Cardiac muscle cell (in vitro differentiated cells and primary cell): ENCODE data around the gene SIMC1. TPM values are rescaled to one million over a fixed set of nuclear protein-coding genes. Genes with fewer than 3 reads are reported as not detected.
"Not testable (repeated sequence)": the region's sequence is repeated elsewhere in the genome, so short reads cannot be mapped to it uniquely, and the experiment has no call there.

Experiments used
- DNase-seq, 2 donors: peaks; one replicate each; pipeline versions ENCODE4 v3.0.0 to v3.0.0-alpha.2; 2010 to 2017; ENCODE audit warnings: low read depth in 1 of 2, low spot score in 1 of 2
- H3K27ac ChIP-seq: fragments of 200-600 bp; sonication (generic); 2 replicates; pipeline ENCODE4 v1.5.1; 2016
- H3K27me3 ChIP-seq: fragments of 200-600 bp; sonication (generic); 2 replicates; pipeline ENCODE4 v1.6.0; 2016; ENCODE audit warnings: control low read depth
- H3K36me3 ChIP-seq: fragments of 200-600 bp; sonication (generic); 2 replicates; pipeline ENCODE4 v1.5.1; 2016; ENCODE audit warnings: control low read depth
- H3K4me1 ChIP-seq: fragments of 200-600 bp; sonication (generic); 2 replicates; pipeline ENCODE4 v1.8.1; 2017; ENCODE audit warnings: low read depth, mild to moderate bottlenecking, mixed run types
- H3K4me3 ChIP-seq: fragments of 200-600 bp; sonication (generic); 2 replicates; pipeline ENCODE4 v1.5.1; 2016; ENCODE audit warnings: mild to moderate bottlenecking
- H3K9me3 ChIP-seq: fragments of 200-600 bp; sonication (generic); 2 replicates; pipeline ENCODE4 v1.5.1; 2017; ENCODE audit warnings: low read depth, mild to moderate bottlenecking, control low read depth
- polyA plus RNA-seq: library from polyadenylated mRNA; unstranded; fragments of >200 nt; fragmentation: Nextera tagmentation; extraction: Ambion mirVana; gene quantifications from 2 replicates; pipeline ENCODE4 v1.2.1, GENCODE V29; 2016
- total RNA-seq: library from RNA; depleted of rRNA; stranded (reverse); fragments of >200 nt; gene quantifications from 2 replicates; pipeline ENCODE4 v1.2.3, GENCODE V29; 2016
- TF ChIP-seq, protein P1 (sequence below): IDR thresholded peaks from 2 replicates; pipeline ENCODE4 v1.5.1; 2012; ENCODE audit warnings: low read depth, mild to moderate bottlenecking, low read length

The SIMC1 gene
- 17.0 and 18.7 TPM in 2 replicates for total RNA-seq
- 21.4 and 33.1 TPM in 2 replicates for polyA plus RNA-seq

DNA sequence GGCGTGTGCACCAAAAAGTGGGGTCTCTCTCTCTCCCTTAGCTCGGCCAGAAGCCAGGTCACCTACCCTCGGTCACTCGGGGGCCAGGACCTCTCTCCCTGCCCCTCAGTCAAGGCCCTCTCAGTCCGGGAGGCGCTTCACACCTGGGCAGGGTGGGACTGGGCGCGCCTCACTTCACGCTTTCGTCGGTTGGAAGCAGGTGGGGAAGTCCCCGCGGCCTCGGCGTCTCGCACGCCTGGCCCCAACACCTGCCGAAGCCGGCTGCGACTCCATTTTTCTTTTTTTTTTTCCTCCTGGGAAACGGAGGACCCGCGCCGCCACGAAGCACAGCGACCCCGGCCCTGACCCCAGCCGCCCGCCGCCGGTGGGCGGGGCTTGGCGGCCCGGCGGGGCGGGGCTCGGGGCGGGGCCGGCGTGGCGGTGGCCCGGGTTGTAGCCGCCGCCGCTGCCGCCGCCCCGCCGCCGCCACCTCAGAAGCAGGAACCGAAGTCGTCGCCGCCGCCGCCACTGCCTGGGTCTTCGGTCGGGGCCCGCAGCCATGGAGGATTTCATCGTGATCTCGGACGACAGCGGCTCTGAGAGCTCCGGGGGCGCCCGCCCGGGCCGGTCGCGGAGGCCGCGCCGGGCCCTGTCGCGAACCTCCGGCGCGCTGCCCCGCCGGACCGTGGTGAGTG lies at the start of gene SIMC1:
SIMC1 (plus strand) TSS at position 454 of the 674 bp plus-strand sequence; CDS start at position 539, 85 bp downstream.
- H3K27ac ChIP-seq, H3K4me1 ChIP-seq, H3K36me3 ChIP-seq, H3K27me3 ChIP-seq, H3K9me3 ChIP-seq: not testable (repeated sequence)
- peak; percentile 9 to 64 for DNase-seq
- peak within 1 kb of the TSS; percentile 39 for H3K4me3 ChIP-seq

DNA sequence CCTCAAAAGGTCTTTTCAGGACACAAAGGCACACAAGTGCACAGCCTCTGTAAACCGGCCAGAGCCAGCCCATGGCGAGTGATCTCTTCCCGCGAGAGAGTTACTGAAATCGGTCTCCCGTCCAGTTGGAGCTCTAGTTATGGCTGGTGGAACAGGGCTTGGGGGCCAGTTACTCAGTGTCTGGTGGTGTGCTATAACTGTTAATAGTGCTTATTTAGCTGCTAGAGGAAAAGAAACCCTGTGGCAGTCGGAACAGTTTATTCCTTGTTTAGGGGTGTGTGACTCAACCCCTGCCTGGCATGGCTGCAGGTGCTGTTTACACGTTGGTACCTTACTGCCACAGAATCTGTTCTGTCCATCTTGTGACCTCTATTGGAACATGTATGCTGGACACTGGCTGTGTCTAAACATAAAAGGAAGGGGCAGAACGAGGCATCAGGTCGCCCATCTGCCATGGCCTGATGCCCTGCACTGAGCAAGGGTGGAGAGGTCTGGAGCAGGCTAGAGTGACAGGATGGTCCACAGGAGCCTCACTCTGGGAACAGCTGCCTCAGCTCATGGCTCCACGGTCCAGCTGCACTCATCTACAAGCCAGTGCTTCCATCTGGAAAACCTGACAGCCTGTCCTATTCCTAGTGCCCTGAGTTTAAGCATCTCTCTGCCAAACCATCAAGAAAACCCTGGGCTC lies 49.6 kb upstream of the SIMC1 start:
- Histone ChIP-seq H3K27ac (no peak overlapping the region), H3K9me3 (no peaks in the 10 kb centered on the region), H3K4me3 (no peak overlapping the region), H3K4me1 (peaks cover 11% of the 10 kb centered on the region), H3K36me3 (no peaks in the 10 kb centered on the region), H3K27me3 (peaks cover 12% of the 10 kb centered on the region)
- TF ChIP-seq, protein P1, sequence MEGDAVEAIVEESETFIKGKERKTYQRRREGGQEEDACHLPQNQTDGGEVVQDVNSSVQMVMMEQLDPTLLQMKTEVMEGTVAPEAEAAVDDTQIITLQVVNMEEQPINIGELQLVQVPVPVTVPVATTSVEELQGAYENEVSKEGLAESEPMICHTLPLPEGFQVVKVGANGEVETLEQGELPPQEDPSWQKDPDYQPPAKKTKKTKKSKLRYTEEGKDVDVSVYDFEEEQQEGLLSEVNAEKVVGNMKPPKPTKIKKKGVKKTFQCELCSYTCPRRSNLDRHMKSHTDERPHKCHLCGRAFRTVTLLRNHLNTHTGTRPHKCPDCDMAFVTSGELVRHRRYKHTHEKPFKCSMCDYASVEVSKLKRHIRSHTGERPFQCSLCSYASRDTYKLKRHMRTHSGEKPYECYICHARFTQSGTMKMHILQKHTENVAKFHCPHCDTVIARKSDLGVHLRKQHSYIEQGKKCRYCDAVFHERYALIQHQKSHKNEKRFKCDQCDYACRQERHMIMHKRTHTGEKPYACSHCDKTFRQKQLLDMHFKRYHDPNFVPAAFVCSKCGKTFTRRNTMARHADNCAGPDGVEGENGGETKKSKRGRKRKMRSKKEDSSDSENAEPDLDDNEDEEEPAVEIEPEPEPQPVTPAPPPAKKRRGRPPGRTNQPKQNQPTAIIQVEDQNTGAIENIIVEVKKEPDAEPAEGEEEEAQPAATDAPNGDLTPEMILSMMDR: no peak
- DNase-seq: no peak

DNA sequence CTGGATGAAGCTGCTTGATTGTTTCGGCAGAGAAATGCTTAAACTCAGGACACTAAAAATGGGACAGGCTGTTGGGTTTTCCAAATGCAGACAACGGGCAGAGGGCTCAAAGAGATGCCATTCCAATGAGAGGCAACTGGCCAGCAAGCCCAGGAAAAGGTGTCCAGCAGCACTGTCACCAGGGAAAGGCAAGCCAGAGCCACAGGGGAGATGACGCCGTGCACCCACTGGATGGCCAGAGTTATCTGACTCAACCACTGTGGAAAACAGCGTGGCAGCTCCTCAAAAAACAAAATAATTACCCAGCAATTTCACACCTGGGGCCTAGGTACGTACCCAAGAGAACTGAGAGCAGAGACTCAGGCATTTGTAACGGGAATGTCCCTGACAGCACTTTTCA lies 48.4 kb upstream of the SIMC1 start:
- Histone ChIP-seq H3K9me3 (no peaks in the 10 kb centered on the region), H3K27me3 (peaks cover 21% of the 10 kb centered on the region)
- no peak for DNase-seq

DNA sequence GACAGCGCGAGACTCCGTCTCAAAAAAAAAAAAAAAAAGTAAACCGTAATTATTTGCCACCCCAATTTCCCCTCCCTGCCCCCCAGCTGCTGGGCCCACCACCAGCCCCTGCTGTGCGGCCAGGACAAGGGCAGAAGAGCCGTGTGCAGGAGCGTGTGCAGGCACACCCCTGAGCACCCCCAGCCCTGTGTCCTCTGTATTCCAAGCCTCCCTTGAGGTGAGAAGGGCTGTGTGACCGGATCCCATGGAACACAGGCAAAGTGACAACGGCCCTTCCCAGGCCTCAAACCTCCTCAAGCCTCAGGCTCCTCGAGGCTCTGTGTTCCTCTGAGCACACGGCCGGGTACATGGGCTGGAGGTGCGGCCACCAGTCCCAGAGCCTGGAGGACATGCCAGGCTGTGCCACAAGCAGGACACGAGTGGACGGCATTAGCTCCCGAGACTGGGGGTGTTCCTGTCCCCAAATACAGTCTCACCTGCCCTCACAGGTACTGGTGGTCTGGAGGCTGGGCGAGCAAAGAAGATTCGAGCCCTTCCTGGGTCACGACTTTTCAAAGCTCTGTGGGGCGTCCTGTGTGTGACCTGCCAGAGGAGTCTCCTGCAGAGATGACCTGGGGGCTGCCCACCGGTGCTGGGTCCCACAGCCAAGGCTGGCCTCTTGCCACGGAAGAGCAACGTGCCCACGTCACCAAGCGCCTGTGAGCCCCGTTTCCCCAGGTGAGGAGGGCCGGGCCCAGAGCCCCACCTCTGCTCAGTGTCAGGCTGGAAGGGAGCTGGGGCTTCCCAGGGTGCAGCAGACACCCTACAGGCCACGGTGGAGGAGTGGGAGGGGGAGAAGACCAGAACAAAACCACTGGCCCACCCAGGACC lies 47.1 kb upstream of the SIMC1 start:
- H3K27ac ChIP-seq: no peak overlapping the region
- H3K4me1 ChIP-seq: peaks cover 2% of the 10 kb centered on the region
- peaks cover 25% of the 10 kb centered on the region for H3K27me3 ChIP-seq
- no peaks in the 10 kb centered on the region for H3K9me3 ChIP-seq
- TF ChIP-seq, protein P1: no peak
- DNase-seq: no peak
- no peaks in the 10 kb centered on the region for H3K36me3 ChIP-seq
- no peak overlapping the region for H3K4me3 ChIP-seq

More for the DNA sequence above, 48.4 kb upstream of the SIMC1 start:
- Histone ChIP-seq H3K36me3 (no peaks in the 10 kb centered on the region), H3K4me3 (no peak overlapping the region), H3K27ac (no peak overlapping the region), H3K4me1 (peaks cover 11% of the 10 kb centered on the region)
- TF ChIP-seq, protein P1: no peak

DNA sequence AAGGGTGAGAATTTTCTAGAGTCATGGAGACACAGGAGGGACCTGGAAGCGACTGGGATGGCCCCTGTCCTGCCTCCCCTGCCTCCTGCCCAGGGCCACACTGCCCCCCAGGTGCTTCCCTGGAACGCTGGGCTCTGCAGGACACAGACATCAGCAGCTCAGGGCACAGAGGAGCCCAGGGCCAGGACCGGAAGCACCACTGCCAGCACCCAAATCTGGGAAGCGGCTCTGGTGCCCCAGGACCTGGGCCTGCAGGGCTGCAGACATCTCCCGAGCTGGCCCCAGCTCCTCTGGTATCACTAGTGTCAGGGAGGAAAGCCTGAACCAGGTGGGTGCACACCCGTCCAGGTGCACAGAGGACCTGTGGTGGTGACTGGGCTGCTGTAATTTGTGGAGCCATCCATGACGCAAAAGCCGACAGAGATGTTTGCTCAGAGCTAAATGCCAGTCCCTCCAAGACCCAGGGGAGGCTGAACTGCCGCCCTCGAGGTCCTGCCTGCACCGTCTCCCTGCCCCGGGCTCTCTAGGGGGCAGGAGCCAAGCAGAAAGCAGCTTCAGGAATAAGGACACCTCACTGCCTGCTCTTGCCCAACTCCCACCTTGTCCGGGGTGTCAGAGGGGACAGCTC lies 46.0 kb upstream of the SIMC1 start:
- no peaks in the 10 kb centered on the region for H3K36me3 ChIP-seq
- H3K27me3 ChIP-seq: peaks cover 25% of the 10 kb centered on the region
- no peaks in the 10 kb centered on the region for H3K9me3 ChIP-seq
- TF ChIP-seq, protein P1: no peak
- no peak overlapping the region for H3K4me3 ChIP-seq
- peaks cover 4% of the 10 kb centered on the region for H3K4me1 ChIP-seq
- no peak for DNase-seq
- no peak overlapping the region for H3K27ac ChIP-seq

DNA sequence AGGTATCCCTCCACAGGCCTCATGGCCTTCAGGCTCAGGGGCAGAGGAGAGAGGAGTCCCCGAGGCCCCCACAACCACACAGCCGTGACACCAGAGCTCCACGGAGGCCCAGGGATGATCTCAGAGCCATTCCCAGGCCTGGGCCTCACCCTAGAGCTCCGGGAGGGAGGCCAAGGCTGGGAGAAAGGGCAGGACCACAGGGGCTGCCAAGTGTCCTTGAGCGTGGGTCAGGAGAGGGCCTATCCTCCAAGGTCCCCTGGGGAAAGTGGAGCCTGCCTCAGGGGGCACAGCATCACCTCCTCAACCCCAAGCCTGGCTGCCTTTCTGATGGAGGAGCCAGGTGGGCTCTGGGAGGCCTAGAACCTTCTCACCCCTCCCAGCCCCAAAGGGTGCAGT lies 45.5 kb upstream of the SIMC1 start:
- not testable (repeated sequence) for DNase-seq, H3K27ac ChIP-seq, H3K36me3 ChIP-seq, H3K4me3 ChIP-seq, H3K9me3 ChIP-seq, H3K4me1 ChIP-seq
- H3K27me3 ChIP-seq: peaks cover 25% of the 10 kb centered on the region

DNA sequence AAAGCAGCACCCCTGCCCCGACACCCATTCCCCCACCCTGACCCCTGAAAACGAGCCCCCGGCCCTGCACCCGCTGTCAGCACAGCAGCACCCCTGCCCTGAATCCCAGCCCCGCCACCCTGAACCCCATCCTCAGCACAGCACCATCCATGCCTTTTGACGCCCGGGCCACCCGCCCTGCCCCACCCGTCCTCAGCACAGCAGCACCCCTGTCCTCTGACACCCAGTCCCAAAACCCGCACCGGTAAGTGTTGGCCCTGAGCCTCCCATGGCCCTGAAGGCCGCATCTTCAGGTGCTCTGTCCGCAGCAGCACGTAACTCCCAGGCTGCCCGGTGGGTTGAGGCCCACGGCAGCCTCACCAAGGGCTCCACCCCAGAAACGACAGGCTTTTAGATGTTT lies 44.6 kb upstream of the SIMC1 start:
- H3K27ac ChIP-seq, H3K9me3 ChIP-seq, H3K36me3 ChIP-seq, DNase-seq, H3K4me1 ChIP-seq, H3K4me3 ChIP-seq: not testable (repeated sequence)
- H3K27me3 ChIP-seq: peaks cover 25% of the 10 kb centered on the region

DNA sequence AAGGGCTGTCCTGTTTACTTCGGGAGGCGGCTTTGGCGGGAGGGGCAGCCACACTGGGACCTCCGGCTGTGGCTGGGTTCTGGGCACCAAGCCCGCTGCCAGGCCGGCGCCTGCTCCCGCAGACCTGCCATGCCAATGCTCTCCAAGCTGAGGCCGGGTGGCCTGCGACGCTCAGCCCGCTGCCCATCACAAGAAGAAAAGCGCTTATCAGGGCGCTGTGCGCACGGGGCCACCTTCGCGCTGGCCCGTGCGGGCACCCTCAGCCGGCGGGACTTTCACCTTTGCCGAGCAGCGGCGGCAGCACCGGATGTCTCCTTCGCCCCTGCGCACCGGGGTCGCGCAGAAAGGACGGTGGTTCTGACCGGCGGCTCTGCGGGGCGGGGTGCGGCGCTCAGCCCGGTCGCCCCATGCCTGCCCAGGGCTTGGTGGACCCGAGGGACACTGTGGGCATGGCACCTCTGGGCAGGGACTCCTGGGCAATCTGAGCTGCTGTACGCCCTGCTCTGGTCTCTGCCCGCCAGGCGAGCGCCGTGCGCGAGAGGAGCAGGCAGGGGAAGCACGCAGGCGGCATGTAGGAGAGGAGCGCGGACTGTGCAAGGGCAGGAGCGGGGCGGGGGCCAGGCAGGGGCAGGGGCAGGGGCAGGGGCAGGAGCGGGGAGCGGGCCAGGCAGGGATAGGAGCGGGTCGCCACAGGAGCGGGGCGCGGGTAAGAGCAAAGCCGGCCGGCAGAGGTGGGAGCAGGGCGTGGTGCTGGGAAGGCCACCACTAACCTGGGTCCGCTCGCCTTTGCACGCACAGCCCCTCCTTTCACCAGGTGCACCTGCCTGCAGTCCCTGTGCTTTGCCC lies 43.8 kb upstream of the SIMC1 start:
- H3K9me3 ChIP-seq, H3K4me3 ChIP-seq, DNase-seq, H3K4me1 ChIP-seq, H3K36me3 ChIP-seq, H3K27ac ChIP-seq: not testable (repeated sequence)
- H3K27me3 ChIP-seq: peaks cover 33% of the 10 kb centered on the region
